ENCODE results near the gene NXPE1.
"Not testable (repeated sequence)": the region's sequence is repeated elsewhere in the genome, so short reads cannot be mapped to it uniquely, and the experiment has no call there.

Gene NXPE1

DNA sequence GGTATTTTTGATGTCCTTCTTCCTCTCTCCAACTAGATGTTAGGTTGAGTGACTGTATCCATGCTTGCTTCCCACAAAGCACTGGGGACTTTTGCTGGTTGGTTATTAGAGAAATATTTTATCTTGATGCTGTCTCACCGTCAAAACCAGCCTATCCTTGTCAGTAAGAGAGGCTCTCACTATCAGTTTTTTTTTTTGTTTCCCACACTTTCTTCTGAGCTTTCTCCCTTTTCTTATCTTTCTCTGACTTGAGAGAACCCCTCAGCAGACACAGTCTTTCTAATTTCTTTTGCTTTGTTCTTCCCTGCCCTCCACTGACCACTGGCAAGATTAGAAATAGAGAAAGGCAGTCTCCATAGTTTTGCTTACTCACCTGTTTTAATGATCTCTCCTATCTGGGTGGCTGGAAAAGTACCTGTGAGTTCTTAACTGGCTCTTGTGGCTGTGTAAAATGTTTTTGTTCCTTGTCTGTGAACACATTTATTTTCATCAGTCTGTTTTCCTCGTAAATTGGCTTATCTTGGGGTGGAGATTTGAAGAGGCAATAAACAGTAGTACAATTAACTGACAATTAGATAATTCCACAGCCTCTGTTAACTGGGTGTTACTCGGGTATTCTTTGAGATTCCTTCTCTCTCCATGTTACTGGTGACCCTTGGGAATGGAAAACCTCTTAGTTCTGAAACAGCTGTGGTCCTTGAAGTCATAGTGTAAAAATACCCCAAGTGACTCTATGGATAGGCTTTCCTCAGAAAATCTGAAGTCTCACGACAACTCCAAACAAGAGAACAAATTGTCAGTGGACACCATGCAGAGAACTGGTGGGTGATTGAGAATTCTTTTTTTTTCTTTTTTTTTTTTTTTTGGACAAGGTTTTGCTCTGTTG lies at the start of gene NXPE1:
NXPE1 (minus strand) TSS at position 457 of the 886 bp plus-strand sequence. CDS start 8,680 bp downstream, outside the sequence.
- DNase-seq: no peak

DNA sequence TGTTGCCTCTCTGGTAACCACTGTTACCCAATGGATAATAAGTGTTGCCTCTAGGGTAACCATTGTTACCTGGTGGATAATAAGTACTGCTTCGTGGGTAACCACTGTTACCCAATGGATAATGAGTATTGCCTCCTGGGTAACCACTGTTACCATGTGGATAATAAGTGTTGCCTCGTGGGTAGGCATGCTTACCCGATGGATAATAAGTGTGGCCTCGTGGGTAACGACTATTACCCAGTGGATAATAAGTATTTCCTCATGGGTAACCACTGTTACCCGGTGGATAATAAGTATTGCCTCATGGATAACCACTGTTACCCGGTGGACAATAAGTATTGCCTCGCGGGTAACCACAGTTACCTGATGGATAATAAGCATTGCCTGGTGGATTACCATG lies 49.7 kb upstream of the NXPE1 start:
- no peak for DNase-seq

DNA sequence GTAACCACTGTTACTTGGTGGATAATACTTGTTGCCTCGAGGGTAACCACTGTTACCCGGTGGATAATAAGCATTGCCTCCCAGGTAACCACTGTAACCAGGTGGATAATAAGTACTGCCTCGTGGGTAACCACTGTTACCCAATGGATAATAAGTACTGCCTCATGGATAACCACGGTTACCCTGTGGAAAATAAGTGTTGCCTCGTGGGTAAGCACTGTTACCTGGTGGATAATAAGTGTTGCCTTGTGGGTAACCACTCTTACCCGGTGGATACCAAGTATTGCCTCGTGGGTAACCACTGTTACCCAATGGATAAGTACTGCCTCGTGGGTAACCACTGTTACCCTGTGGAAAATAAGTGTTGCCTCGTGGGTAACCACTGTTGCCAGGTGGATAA lies 48.9 kb upstream of the NXPE1 start:
- DNase-seq: not testable (repeated sequence)

DNA sequence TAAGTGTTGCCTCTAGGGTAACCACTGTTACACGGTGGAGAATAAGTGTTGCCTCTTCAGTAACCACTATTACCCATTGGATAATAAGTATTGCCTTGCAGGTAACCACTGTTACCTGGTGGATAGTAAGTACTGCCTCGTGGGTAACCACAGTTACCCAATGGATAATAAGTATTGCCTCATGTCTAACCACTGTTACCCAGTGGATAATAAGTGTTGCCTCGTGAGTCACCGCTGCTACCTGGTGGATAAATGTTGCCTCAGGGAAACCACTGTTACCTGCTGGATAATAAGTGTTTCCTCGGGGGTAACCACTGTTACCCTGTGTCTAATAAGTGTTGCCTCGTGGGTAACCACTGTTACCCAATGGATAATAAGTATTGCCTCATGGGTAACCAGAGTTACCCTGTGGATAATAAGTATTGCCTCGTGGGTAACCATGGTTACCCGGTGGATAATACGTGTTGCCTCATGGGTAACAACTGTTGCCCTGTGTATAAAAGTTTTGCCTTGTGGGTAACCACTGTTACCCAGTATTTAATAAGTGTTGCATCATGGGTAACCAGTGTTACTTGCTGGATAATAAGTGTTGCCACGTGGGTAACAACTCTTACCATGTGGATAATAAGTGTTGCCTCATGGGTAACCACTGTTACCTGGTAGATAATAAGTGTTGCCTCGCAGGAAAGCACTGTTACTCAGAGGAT lies 48.2 kb upstream of the NXPE1 start:
- no peak for DNase-seq

DNA sequence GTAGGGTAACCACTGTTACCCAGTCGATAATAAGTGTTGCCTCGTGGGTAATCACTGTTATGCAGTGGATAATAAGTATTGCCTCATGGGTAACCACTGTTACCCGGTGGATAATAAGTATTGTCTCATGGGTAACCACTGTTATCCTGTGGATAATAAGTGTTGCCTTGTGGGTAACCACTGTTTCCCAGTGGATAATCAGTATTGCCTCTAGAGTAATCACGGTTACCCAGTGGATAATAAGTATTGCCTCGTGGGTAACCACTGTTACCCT lies 47.1 kb upstream of the NXPE1 start:
- not testable (repeated sequence) for DNase-seq

DNA sequence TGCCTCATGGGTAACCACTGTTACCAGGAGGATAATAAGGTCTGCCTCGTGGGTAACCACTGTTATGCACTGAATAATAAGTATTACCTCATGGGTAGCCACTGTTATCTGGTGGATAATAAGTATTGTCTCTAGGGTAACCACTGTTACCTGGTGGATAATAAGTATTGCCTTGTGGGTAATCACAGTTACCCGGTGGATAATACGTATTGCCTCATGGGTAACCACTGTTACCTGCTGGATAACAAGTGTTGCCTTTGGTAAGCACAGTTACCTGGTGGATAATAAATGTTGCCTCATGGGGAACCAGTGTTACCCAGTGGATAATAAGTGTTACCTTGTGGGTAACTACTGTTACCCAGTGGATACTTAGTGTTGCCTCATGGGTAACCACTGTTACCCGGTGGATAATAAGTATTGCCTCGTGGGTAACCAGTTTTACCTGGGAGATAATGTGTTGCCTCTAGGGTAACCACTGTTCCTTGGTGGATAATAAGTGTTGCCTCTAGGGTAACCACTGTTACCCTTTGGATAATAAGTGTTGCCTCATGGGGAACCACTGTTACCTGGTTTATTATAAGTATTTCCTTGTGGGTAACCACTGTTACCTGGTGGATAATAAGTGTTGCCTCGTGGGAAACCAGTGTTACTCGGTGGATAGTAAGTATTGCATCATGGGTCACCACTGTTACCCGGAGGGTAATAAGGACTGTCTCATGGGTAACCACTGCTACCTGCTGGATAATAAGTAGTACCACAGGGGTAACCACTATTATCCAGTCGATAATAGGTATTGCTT lies 46.5 kb upstream of the NXPE1 start:
- no peak for DNase-seq

DNA sequence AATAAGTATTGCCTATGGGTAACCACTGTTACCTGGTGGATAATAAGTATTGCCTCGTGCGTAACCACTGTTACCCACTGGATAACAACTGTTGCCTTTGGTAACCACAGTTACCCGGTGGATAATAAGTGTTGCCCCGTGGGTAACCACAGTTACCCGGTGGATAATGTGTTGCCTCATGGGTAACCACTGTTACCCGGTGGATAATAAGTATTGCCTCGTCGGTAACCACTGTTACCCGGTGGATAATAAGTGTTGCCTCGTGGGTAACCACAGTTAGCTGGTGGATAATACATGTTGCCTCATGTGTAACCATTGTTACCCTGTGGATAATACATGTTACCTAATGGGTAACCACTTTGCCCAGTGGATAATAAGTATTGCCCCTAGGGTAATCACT lies 45.7 kb upstream of the NXPE1 start:
- no peak for DNase-seq

DNA sequence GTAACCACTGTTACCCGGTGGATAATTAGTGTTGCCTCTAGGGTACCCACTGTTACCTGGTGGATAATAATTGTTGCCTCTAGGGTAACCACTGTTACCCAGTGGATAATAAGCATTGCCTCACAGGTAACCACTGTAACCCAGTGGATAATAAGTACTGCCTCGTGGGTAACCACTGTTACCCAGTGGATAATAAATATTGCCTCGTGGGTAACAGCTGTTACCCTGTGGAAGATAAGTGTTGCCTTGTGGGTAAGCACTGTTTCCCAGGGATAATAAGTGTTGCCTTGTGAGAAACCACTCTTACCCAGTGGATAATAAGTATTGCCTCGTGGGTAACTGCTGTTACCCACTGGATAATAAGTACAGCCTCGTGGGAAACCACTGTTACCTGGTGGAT lies 45.2 kb upstream of the NXPE1 start:
- DNase-seq: no peak

DNA sequence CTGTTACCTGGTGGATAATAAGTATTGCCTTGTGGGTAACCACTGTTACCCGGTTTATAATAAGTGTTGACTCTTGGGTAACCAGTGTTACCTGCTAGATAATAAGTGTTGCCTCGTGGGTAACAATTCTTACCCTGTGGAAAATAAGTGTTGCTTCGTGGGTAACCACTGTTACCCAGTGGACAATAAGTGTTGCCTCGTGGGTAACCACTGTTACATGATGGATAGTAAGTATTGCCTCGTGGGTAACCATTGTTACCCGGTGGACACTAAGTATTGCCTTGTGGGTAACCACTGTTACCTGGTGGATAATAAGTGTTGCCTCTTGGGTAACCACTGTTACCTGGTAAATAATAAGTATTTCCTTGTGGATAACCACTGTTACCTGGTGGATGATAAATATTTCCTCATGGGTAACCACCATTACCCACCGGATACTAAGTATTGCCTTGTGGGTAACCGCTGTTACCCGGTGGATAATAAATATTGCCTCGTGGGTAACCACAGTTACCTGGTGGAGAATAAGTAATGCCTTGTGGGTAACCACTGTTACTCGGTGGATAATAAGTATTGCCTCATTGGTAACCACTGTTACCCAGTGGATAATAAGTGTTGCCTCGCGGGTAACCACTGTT lies 44.6 kb upstream of the NXPE1 start:
- DNase-seq: no peak

DNA sequence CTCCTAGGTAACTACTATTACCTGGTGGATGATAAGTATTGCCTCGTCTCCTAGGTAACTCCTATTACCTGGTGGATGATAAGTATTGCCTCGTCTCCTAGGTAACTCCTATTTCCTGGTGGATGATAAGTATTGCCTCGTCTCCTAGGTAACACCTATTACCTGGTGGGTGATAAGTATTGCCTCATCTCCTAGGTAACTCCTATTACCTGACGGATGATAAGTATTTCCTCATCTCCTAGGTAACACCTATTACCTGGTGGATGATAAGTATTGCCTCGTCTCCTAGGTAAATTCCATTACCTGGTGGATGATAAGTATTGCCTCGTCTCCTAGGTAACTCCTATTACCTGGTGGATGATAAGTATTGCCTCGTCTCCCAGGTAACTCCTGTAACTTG lies 43.5 kb upstream of the NXPE1 start:
- DNase-seq: not testable (repeated sequence)

DNA sequence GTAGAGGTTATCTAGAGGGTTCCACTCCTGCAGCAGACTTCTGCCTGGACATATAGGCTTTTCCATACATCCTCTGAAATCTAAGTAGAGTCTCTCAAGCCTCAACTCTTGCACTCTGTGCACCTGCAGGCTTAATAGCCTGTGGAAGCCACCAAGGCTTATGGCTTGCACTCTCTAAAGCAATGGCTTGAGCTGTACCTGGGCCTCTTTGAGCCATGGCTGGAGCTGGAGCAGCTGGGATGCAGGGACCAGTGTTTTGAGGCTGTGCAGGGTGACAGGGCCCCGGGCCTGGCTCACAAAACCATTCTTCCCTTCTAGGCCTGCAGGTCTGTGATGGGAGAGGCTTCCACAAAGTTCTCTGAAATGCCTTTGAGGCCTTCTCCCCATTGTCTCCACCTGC lies 38.8 kb upstream of the NXPE1 start:
- no peak for DNase-seq

DNA sequence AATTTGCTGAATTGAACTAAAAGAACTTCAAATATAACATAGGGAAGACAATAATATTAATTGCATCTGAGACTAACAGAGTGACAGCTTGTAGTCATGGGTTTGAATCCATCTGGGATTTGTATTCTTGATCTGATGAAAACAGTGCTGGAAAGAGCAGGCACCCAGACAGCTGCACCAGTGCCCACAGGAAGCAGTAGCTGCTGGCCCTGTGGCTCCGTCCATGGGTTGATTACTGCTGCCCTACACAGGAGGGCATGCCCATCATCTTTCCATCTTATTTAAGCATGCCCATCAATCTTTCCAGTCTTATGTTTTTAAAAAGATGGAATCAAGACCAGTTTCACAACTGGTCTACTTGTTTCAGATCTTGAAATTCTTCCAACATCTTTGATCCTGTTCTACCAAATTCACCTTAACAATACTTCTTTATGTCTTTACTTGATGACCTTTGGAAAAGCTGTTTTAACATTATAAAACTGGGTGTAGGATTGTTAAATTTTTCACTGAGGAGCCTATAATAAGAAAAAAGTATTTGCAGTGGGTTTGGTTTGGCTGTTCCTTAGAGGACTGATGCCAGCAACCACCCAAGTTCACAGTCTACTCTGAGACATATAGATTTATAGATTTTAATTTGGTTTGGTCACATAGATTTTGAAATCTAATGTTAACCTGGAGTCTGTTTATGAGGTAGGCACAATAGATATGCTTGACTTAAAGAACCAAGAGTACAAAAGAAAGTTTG lies 36.7 kb upstream of the NXPE1 start:
- no peak for DNase-seq

DNA sequence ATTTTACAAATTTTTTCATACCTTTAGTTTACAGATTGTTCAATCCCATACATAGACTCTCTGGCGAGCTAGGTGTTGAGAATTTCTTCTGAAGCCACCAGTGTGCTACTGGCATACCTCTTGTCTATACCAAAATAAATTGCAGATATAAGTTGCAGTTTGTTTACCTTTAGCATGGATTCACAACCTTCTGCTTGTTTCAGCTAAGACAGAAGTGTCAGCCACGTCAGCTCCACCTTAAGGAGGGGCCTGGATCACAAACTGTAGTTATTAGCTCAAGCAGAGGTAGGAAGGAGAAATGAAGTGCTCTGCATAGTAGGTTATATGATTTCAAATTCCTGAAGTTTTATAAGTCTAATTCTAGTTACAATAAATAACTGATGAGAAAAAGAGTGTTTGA lies 35.9 kb upstream of the NXPE1 start, which contains the start of gene NXPE4:
NXPE4 (minus strand) TSS at position 216 of the 400 bp plus-strand sequence. CDS start 1,027 bp downstream, outside the sequence.
- no peak for DNase-seq

DNA sequence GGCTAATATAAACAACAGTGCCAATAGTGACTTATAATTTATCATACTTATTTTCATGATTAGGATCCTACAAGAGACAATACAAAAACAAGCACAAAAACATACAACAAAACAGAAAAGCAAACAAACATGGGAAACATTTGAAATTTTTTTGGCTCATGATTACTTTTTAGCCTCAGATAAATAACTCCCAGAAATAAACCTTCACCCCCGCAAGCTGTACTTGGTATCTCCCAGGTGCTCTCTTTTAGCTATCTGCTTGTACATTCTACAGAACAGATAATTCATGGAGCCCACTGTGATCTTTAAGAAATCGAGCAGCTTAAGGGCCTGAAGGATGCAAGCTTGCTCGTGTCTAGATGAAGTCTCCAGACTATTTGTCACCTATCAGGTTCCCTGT lies 35.0 kb upstream of the NXPE1 start:
- DNase-seq: no peak

DNA sequence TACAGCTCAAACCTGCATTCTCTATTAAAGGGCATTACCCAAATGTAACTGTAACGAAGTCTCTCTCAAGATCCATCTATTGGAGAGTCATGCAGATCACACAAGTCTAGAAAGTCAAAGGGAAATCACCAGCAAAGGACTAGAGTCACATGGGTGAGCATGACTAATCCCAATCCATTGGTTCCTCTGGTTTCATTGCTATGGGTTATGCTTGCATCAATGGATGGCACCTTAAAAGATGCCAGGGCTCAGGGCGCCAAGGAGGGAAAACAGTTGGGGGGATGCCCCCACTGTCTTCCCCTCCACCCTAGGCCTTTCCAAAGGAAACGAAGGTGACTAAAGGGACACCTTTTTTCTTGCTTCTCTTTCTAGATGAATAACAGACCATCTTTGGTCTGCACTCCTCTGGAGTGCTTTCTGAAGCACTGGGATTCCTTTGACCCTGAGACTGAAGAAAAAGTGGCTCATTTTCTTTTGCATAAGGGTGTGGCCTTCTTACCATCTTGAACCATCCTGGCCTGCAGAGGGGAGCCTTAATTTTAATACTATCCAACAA lies 27.8 kb upstream of the NXPE1 start:
- no peak for DNase-seq

DNA sequence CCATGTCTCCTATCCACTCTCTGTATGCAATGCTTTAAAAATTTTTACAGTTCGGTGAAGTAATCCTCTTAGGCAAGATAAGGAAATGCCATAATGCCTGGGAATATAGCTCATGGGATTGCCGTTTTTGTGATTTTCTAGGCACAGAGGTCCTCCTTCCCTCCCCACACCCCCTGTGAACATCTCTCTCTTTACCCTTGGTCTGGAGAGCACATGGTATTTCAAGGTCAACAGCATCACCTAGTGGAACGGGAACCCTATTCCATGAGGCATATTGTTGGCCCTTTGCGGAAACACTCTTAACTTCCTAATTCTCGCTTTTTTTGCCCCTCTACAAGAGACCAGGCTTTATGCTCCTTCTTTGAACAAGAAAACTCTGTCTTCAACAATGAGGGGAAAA lies 27.1 kb upstream of the NXPE1 start:
- DNase-seq: no peak

DNA sequence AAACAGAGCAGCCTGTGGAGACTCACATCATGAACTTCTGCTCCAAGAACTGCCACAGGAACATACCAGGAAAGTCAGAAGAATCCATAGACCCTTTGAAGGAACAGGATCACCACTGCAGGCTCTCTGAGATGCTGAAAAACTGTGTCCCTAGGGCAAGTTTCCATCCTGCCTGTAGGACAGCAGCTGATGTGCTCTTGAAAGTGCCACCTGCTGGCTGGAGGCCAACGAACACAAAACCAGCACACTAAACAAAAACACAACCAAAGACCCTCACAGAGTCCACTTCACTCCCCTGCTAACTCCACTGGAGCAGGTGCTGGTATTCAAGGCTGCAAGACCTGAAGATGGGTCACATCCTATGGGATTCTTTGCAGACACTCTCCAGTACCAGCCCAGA lies 12.0 kb upstream of the NXPE1 start:
- no peak for DNase-seq

DNA sequence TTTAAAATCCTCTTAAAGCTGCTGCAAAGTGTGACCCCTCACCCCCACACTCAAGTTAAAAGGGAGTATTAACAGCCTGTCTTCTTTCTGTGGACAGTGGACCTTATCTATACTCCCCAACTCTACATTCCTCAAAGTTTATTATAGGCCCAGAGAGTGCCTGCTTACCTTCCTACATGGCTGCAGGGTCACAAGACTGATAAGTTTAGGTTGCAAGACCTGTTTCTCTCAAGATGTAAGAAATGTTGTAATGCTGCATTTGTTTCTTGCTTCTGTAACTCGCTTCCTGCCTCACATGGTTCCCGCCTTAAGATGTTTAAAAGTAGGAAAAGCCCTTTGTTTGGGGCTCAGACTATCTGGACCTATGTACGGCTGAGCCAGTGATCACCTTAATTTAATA lies 10.1 kb upstream of the NXPE1 start:
- no peak for DNase-seq

DNA sequence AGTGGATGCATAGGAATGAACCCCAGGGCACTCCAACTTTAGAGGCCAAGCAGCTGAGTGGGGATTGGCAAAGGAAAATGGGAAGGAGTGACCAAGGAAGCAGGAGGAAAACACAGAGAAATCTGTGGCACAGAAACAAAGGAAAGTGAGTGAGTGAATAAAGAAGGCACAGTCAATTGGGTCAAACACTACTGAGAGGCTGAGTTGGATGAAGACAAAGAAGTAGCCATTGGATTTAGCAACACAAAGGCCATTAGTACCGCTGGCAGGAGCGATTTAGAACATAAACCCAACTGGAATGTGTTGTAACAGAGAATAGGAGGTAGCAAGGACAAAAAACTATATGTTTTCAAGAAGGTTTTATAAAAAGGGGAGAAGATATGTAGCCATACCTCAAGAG lies 6.6 kb upstream of the NXPE1 start:
- no peak for DNase-seq

DNA sequence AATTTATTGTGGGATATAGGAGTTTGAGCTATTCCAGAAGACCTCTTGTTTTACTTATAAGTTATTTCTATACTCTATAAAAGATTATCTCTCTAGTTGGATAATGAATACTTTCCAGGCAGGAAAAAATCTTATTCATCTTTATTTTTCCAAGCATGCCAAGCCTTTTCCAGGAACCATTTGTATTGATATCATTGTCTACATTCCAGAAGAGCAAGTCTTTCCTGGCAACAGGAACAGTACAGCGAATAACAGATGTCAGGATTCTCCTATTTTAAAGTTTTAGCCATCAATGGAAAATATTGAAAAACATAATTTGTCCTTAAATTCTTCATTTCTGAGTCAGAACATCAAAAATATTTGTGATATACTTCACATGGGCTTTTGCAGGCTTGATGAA lies 5.2 kb upstream of the NXPE1 start:
- DNase-seq: no peak

DNA sequence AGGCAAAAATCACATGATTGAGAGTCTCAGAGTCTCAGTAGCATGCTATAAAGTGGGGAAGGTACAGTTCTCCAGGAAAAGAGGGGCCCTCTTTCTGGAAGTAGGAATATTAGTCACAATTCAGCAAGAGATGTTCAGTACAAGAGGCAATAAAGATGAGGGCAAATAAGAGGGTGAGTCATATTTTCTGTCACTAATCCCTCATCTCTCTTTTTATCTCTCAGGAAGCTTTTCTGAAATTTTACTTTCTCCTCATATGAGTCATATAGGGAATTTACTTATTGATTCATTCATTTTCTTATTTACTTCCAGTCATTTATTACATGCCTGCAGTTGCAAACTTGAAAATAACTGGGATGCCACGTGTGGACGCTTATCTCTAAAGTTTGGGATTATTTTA lies 3.4 kb upstream of the NXPE1 start:
- DNase-seq: no peak

Measured in NCI-H510A (cell line).